ENCODE data around the gene MYB.

MYB gene

GRCh38 chr6:135211306-135211702 is 30.2 kb downstream of the MYB start:
- Histone ChIP-seq H3K36me3 (ENCODE audit: control insufficient read depth in 2 of 2, insufficient read depth in 1 of 2, low read length in 2 of 2) (peaks cover 0 to 2% of the 10 kb centered on the region in 2 experiments; a peak in 1 of 3 replicates), H3K4me3 (ENCODE audit: low read depth, low read length) (no peak overlapping the region), H3K27ac (ENCODE audit: extremely low read depth, low read depth, low read length) (no peak overlapping the region), H3K4me1 (ENCODE audit: control insufficient read depth, insufficient read depth, low read length) (peaks cover 11% of the 10 kb centered on the region; the same call in 1 of the 2 replicates), H3K9me3 (ENCODE audit: control insufficient read depth, insufficient read depth, low read depth, low read length) (no peaks in the 10 kb centered on the region)
- TF ChIP-seq ZNF560 (tag by site-specific recombination; IDR thresholded peaks at IDR 0.05; ENCODE audit: borderline replicate concordance) (no peak), ZNF658 (tag by site-specific recombination; IDR thresholded peaks at IDR 0.05) (no peak), ZNF776 (tag by site-specific recombination; IDR thresholded peaks at IDR 0.05; ENCODE audit: borderline replicate concordance) (no peak), ZBTB20 (tag by site-specific recombination; IDR thresholded peaks at IDR 0.05) (no peak), WT1 (tag by site-specific recombination; IDR thresholded peaks at IDR 0.05) (no peak), KLF9 (tag by site-specific recombination; IDR thresholded peaks at IDR 0.05; ENCODE audit: low read depth) (no peak), SETDB1 (IDR thresholded peaks at IDR 0.05; ENCODE audit: insufficient read length, low read length) (no peak), ZNF37A (tag by site-specific recombination; IDR thresholded peaks at IDR 0.05) (no peak), ZSCAN18 (tag by site-specific recombination; IDR thresholded peaks at IDR 0.05) (no peak), ZNF677 (tag by site-specific recombination; IDR thresholded peaks at IDR 0.05) (no peak), ZNF416 (tag by site-specific recombination; IDR thresholded peaks at IDR 0.05) (no peak), ZNF433 (tag by site-specific recombination; IDR thresholded peaks at IDR 0.05; ENCODE audit: low read depth) (no peak), MEIS1 (CRISPR knock-in tag; IDR thresholded peaks at IDR 0.05; ENCODE audit: borderline replicate concordance) (no peak), YY2 (tag by site-specific recombination; IDR thresholded peaks at IDR 0.05) (no peak), ZNF791 (tag by site-specific recombination; IDR thresholded peaks at IDR 0.05) (no peak), ZNF2 (tag by site-specific recombination; IDR thresholded peaks at IDR 0.05) (no peak), ZNF221 (tag by site-specific recombination; IDR thresholded peaks at IDR 0.05; ENCODE audit: borderline replicate concordance) (no peak), INSM2 (tag by site-specific recombination; IDR thresholded peaks at IDR 0.05) (no peak)
- CTCF ChIA-PET, result no interaction called here
- POLR2A ChIA-PET, result no interaction called here

- Histone ChIP-seq H3K4me1 (ENCODE audit: control insufficient read depth, insufficient read depth, low read length) (peaks cover 11% of the 10 kb centered on the region; the same call in 1 of the 2 replicates), H3K27ac (ENCODE audit: extremely low read depth, low read depth, low read length) (no peak overlapping the region), H3K9me3 (ENCODE audit: control insufficient read depth, insufficient read depth, low read depth, low read length) (no peaks in the 10 kb centered on the region), H3K36me3 (ENCODE audit: control insufficient read depth in 2 of 2, insufficient read depth in 1 of 2, low read length in 2 of 2) (no peaks in the 10 kb centered on the region; a peak in 1 of 3 replicates), H3K4me3 (ENCODE audit: low read depth, low read length) (no peak overlapping the region)
- ChIA-PET CTCF (no interaction called here), POLR2A (no interaction called here)
- TF ChIP-seq ZNF362 (tag by site-specific recombination; IDR thresholded peaks at IDR 0.05) (peak; percentile 65; the same call in 1 of the 2 replicates), ZNF692 (tag by site-specific recombination; IDR thresholded peaks at IDR 0.05) (no peak), ZNF280D (tag by site-specific recombination; IDR thresholded peaks at IDR 0.05) (no peak), ZNF585B (tag by site-specific recombination; IDR thresholded peaks at IDR 0.05) (no peak), PRDM6 (tag by site-specific recombination; IDR thresholded peaks at IDR 0.05) (peak; percentile 55), ZNF311 (tag by site-specific recombination; IDR thresholded peaks at IDR 0.05; ENCODE audit: borderline replicate concordance) (no peak)
Measured at GRCh38 chr6:135212020-135212806, 31.1 kb downstream of the MYB start.

Measured in HEK293 (cell line).